GM23248 (cell line): ENCODE measurements around the gene MKLN1. TPM values are rescaled to one million over a fixed set of nuclear protein-coding genes. Genes with fewer than 3 reads are reported as not detected.

ENCODE experiments used
- DNase-seq: peaks from one replicate; pipeline ENCODE4 v3.0.0-alpha.2; 2015
- H2AFZ ChIP-seq: fragments of 200-600 bp; sonication (generic); 2 replicates; pipeline ENCODE4 v1.6.1; 2016; ENCODE audit warnings: antibody characterized with exemption
- H3F3A ChIP-seq: fragments of 200-600 bp; sonication (generic); 2 replicates; pipeline ENCODE4 v1.6.1; 2016; ENCODE audit warnings: mild to moderate bottlenecking, antibody characterized with exemption, mixed run types; ENCODE audit not compliant: insufficient read depth
- H3K27ac ChIP-seq: fragments of 200-600 bp; sonication (generic); 2 replicates; pipeline ENCODE4 v1.5.1; 2016; ENCODE audit warnings: mild to moderate bottlenecking
- H3K27me3 ChIP-seq: fragments of 200-600 bp; sonication (generic); replicated peaks from 2 replicates; pipeline ENCODE4 v1.6.1; 2016; ENCODE audit warnings: mild to moderate bottlenecking; ENCODE audit not compliant: insufficient read depth
- H3K36me3 ChIP-seq: fragments of 200-600 bp; sonication (generic); 2 replicates; pipeline ENCODE4 v1.6.1; 2016; ENCODE audit warnings: low read depth, mild to moderate bottlenecking
- H3K4me1 ChIP-seq: fragments of 200-600 bp; sonication (generic); 2 replicates; pipeline ENCODE4 v1.6.1; 2016; ENCODE audit warnings: mild to moderate bottlenecking; ENCODE audit not compliant: insufficient read depth
- H3K4me2 ChIP-seq: fragments of 200-600 bp; sonication (generic); one replicate; pipeline ENCODE4 v1.6.1; 2016; ENCODE audit warnings: mild to moderate bottlenecking; ENCODE audit not compliant: unreplicated experiment
- H3K4me3 ChIP-seq: fragments of 200-600 bp; sonication (generic); 2 replicates; pipeline ENCODE4 v1.5.1; 2016; ENCODE audit warnings: mild to moderate bottlenecking
- H3K79me2 ChIP-seq: fragments of 200-600 bp; sonication (generic); 2 replicates; pipeline ENCODE4 v1.6.1; 2016; ENCODE audit warnings: mild to moderate bottlenecking; ENCODE audit not compliant: insufficient read depth
- H3K9ac ChIP-seq: fragments of 200-600 bp; sonication (generic); 2 replicates; pipeline ENCODE4 v1.6.1; 2016; ENCODE audit warnings: mild to moderate bottlenecking
- H3K9me2 ChIP-seq: fragments of 200-600 bp; sonication (generic); 2 replicates; pipeline ENCODE4 v1.6.1; 2016; ENCODE audit warnings: mixed run types, mild to moderate bottlenecking, moderate library complexity; ENCODE audit not compliant: insufficient read depth
- H3K9me3 ChIP-seq: fragments of 200-600 bp; sonication (generic); one replicate; pipeline ENCODE4 v1.6.1; 2017; ENCODE audit warnings: low read depth
- H4K20me1 ChIP-seq: fragments of 200-600 bp; sonication (generic); 2 replicates; pipeline ENCODE4 v1.6.0; 2016; ENCODE audit not compliant: insufficient read depth
- EZH2 ChIP-seq: fragments of 200-600 bp; sonication (generic); IDR thresholded peaks from 2 replicates; pipeline ENCODE4 v1.6.1; 2018; ENCODE audit warnings: antibody characterized with exemption, mild to moderate bottlenecking; ENCODE audit not compliant: insufficient read depth, poor library complexity, severe bottlenecking
- EZH2phosphoT487 ChIP-seq: fragments of 200-600 bp; sonication (generic); IDR thresholded peaks from 2 replicates; pipeline ENCODE4 v1.6.1; 2018; ENCODE audit warnings: antibody characterized with exemption, moderate library complexity, mild to moderate bottlenecking, low read depth; ENCODE audit not compliant: insufficient read depth
- WGBS, 2 experiments: methylation state at CpG; one replicate each; pipeline ENCODE4 v1.1.6; 2015 to 2017; ENCODE audit warnings: low lambda C conversion rate in 2 of 2, low coverage in 1 of 2; ENCODE audit errors: missing lambda C conversion rate in 2 of 2; 5-methylcytosine and 5-hydroxymethylcytosine counted together
- in situ Hi-C: fragments of 300-500 bp; cut with MboI; formaldehyde crosslinking; loops from 2 replicates; pipeline ENCODE4 v1.15.0; 2020
- polyA plus RNA-seq: library from polyadenylated mRNA; unstranded; fragments of >200 nt; fragmentation: Nextera tagmentation; extraction: Ambion mirVana; gene quantifications from 2 replicates; pipeline ENCODE4 v1.2.1, GENCODE V29; 2016
- total RNA-seq: library from RNA; depleted of rRNA; stranded (reverse); fragments of >200 nt; shearing (Covaris generic); gene quantifications from 2 replicates; pipeline ENCODE4 v1.2.3, GENCODE V29; 2014; rRNA removed

MKLN1 gene
- total RNA-seq, result 30.2 and 35.7 TPM in 2 replicates
- polyA plus RNA-seq, result 26.4 and 32.1 TPM in 2 replicates

GRCh38 chr7:131327626-131328376, at the start of gene MKLN1:
Gene MKLN1, plus strand, starts transcription at chr7:131327876. Its CDS starts 24 bp downstream, at chr7:131327900.
- H3K9me3 ChIP-seq, result no peaks in the 10 kb centered on the region
- H3K9me2 ChIP-seq, result no peaks in the 10 kb centered on the region
- H3K36me3 ChIP-seq, result no peaks in the 10 kb centered on the region
- peaks cover 51% of the 10 kb centered on the region for H3K79me2 ChIP-seq
- in situ Hi-C loops, result no loop called here
- no peak for TF ChIP-seq EZH2phosphoT487
- no peak for TF ChIP-seq EZH2
- peak; percentile 97 for DNase-seq
- WGBS, 2 experiments, result 1 to 2% methylated on average over 53 to 69 of the region's 69 CpGs
- peak within 1 kb of the TSS; percentile 93 for H2AFZ ChIP-seq
- peak within 1 kb of the TSS; percentile 95 for H3K27ac ChIP-seq
- H4K20me1 ChIP-seq, result peaks cover 6% of the 10 kb centered on the region; the same call in 1 of the 2 replicates
- no peaks in the 10 kb centered on the region for H3K27me3 ChIP-seq
- peaks cover 21% of the 10 kb centered on the region for H3K4me1 ChIP-seq
- H3K4me3 ChIP-seq, result peak within 1 kb of the TSS; percentile 87
- H3F3A ChIP-seq, result peaks cover 18% of the 10 kb centered on the region
- H3K9ac ChIP-seq, result peak within 1 kb of the TSS; percentile 98
- H3K4me2 ChIP-seq, result peak within 1 kb of the TSS; percentile 100

GRCh38 chr7:131279044-131279443, 48.6 kb upstream of the MKLN1 start:
- WGBS, 2 experiments, result 0 to 9% methylated on average over 1 of the region's 1 CpG
- Histone ChIP-seq H2AFZ (no peak overlapping the region), H4K20me1 (no peaks in the 10 kb centered on the region), H3K4me3 (no peak overlapping the region), H3K9ac (no peak overlapping the region), H3K9me2 (no peaks in the 10 kb centered on the region), H3F3A (no peaks in the 10 kb centered on the region), H3K36me3 (no peaks in the 10 kb centered on the region), H3K27ac (no peak overlapping the region), H3K79me2 (no peaks in the 10 kb centered on the region), H3K4me1 (no peaks in the 10 kb centered on the region), H3K27me3 (no peaks in the 10 kb centered on the region), H3K4me2 (no peak overlapping the region), H3K9me3 (no peaks in the 10 kb centered on the region)
- no peak for DNase-seq
- in situ Hi-C loops, result no loop called here
- TF ChIP-seq EZH2 (no peak), EZH2phosphoT487 (no peak)

- H4K20me1 ChIP-seq, result no peaks in the 10 kb centered on the region
- no peak overlapping the region for H3K4me3 ChIP-seq
- in situ Hi-C loops, result no loop called here
- no peaks in the 10 kb centered on the region for H3K27me3 ChIP-seq
- no peak for TF ChIP-seq EZH2phosphoT487
- no peak for TF ChIP-seq EZH2
- H3K4me1 ChIP-seq, result peaks cover 14% of the 10 kb centered on the region
- no peak overlapping the region for H3K9ac ChIP-seq
- H3K9me2 ChIP-seq, result no peaks in the 10 kb centered on the region
- H3K79me2 ChIP-seq, result no peaks in the 10 kb centered on the region
- no peak overlapping the region for H2AFZ ChIP-seq
- H3F3A ChIP-seq, result 0 out of 2 replicates have a peak, but pooled peaks cover 4% of the 10 kb centered on the region
- no peak for DNase-seq
- 89 to 90% methylated on average over 5 of the region's 5 CpGs for WGBS, 2 experiments
- H3K36me3 ChIP-seq, result no peaks in the 10 kb centered on the region
- no peaks in the 10 kb centered on the region for H3K9me3 ChIP-seq
- H3K4me2 ChIP-seq, result no peak overlapping the region
- H3K27ac ChIP-seq, result no peak overlapping the region
Observed at GRCh38 chr7:131281266-131282048, 46.2 kb upstream of the MKLN1 start.

- Histone ChIP-seq H2AFZ (peak overlapping the region; percentile 76), H3K79me2 (no peaks in the 10 kb centered on the region), H3K27me3 (no peaks in the 10 kb centered on the region), H3K36me3 (no peaks in the 10 kb centered on the region), H3K9me3 (no peaks in the 10 kb centered on the region), H3K27ac (peak overlapping the region; percentile 75), H4K20me1 (no peaks in the 10 kb centered on the region), H3K9me2 (no peaks in the 10 kb centered on the region), H3K4me1 (peaks cover 14% of the 10 kb centered on the region), H3F3A (0 out of 2 replicates have a peak, but pooled peaks cover 4% of the 10 kb centered on the region), H3K4me3 (no peak overlapping the region), H3K9ac (peak overlapping the region; percentile 72), H3K4me2 (peak overlapping the region; percentile 14)
- no peak for TF ChIP-seq EZH2
- TF ChIP-seq EZH2phosphoT487, result no peak
- in situ Hi-C loops, result no loop called here
- DNase-seq, result peak; percentile 69
- WGBS, 2 experiments, result 32 to 44% methylated on average over 13 of the region's 13 CpGs
Observed at GRCh38 chr7:131284702-131285419, 42.8 kb upstream of the MKLN1 start.
